ENCODE data around the gene SERPINB10.
"Not testable (repeated sequence)": the region's sequence is repeated elsewhere in the genome, so short reads cannot be mapped to it uniquely, and the experiment has no call there.

SERPINB10 gene

DNA sequence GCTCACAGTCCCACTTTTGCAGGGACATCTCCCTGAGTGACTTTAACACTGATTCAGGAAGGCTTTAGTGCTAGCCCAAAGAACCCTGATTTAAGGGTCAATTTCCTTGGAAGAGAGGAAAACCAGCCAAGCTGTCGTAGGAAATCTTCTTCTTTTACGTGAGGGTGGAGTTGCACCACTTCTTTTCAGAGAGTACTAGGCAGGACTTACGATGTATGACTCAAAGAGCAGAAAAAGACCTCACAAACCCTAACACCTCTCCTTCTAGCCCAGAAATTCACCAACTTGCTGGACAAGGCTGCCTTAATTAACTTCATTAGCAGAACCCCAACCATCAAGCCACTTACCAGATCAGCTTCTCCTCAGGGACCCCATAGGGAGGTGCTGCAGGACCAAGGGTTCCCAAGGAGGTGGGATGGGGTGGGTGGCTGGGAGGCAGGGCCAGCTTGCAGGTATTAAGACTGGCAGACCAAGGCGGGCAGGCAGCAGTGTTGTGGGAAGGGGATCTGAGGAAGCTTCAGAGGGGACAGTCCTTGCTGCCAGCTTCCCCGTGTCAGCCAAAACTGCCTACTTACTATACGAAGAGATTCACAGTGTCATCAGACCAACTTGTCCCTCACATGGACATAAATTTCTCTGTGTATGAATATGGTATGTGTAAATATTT, 13.5 kb upstream of the SERPINB10 start:
- no peak for DNase-seq

DNA sequence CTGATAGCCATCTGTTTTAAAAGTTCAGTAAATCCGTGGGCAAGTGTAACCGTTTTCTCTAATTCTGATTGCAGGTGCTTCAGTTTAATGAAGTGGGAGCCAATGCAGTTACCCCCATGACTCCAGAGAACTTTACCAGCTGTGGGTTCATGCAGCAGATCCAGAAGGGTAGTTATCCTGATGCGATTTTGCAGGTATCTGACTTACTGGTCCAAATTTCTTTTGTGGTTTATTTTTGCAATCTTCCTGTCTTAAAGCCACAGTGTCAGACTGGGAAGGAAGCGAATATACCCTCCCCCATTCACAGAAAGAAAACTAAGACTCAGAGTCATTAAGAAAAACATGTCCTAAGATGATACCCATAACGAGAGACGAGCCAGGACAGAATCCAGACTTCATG, 12.6 kb upstream of the SERPINB10 start:
- DNase-seq: no peak

GRCh38 chr18:63897072-63897471, 10.7 kb upstream of the SERPINB10 start:
- peak; percentile 7 for DNase-seq

- DNase-seq: no peak
Measured at GRCh38 chr18:63899206-63899605, 8.6 kb upstream of the SERPINB10 start.

- DNase-seq: no peak
Measured at GRCh38 chr18:63903851-63904570, 3.7 kb upstream of the SERPINB10 start.

DNA sequence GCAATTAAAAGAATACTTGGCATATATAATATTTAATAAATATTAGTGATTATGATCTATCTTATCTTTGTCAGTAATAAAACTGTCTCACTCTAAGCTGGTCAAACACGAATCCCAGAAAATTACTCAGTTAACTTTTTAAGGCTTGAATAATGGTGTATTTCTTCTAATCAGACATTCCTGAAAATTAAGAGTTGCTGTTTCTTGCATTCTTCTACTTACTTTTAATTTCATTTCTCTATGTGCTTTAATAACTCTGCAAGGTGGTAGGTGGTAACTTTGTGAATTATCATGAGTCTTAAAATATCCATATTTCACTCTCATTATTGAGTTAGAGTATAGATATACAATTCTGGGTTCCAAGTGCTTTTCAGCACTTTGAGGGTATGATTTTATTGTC, 3.1 kb upstream of the SERPINB10 start:
- no peak for DNase-seq

DNA sequence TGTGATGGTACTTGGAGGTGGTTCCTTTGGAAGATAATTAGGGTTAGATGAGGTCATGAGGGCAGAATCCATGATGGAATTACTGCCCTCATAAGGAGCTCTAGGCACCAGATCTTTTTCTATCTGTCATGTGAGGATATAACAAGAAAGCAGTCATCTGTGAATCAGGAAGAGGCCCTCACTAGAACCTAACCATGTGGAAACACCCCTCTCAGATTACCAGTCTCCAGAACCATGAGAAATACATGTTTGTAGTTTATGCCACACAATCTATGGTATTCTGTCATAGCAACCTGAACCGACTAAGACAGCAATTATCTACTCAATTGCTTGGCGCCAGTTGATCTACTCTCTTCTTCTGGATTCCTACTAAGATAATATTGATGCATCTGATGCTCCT, 2.4 kb upstream of the SERPINB10 start:
- DNase-seq: no peak

DNA sequence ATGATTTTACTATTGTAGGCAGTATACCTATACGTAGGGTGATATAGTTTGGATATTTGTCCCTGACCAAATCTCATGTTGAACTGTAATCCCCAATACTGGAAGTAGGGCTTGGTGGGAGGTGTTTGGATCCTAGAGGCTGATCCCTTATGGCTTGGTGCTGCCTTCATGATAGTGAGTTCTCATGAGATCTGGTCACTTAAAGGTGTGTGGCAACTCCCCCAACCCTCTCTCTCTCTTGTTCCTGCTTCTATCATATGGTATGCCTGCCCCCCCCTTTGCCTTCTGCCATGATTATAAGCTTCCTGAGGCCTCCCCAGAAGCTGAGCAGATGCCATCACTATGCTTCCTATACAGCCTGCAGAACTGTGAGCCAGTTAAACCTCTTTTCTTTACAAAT, 1.7 kb upstream of the SERPINB10 start:
- DNase-seq: no peak

DNA sequence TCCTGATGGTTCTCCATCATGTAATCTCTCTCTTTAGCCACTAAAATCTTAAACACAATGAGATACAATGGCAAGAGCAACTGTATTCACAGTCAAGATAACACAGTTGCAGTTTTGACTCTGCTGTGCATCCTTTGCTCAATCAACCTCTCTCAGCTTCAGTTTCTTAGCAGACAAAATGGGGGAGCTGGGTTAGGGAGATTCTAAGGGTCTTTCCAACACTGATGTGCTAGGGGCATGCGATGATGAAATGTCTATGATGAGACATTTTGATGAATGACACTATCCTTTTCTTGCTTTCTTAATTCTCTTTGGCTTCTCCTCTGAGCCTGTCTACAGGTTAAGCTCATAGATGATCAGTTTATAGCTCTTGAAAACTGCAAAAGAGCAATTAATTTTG, 1.1 kb downstream of the SERPINB10 start:
- no peak for DNase-seq

- no peak for DNase-seq
Measured at GRCh38 chr18:63909870-63910269, 2.1 kb downstream of the SERPINB10 start.

GRCh38 chr18:63917817-63918216, 10.1 kb downstream of the SERPINB10 start:
- no peak for DNase-seq

- DNase-seq: no peak
Measured at GRCh38 chr18:63922049-63922448, 14.3 kb downstream of the SERPINB10 start.

DNA sequence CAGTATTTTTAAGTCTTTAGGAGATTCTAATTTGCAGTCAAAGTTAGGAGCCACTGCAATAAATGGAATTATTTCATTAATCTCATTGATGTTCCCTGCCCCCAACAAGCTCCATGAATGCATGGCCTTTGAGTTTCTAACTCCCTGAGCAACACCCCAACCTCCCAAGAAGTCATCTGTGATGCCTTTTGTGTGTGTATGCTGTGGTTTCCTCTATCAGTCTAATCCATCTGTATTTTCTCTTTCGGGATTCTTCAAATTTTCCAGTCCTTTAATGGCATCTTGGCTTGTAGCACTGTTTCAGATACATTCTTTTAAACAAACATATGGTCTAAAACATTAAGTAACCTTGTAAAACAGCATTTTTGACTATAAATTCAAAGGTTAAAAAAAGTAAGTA, 16.8 kb downstream of the SERPINB10 start:
- no peak for DNase-seq

DNA sequence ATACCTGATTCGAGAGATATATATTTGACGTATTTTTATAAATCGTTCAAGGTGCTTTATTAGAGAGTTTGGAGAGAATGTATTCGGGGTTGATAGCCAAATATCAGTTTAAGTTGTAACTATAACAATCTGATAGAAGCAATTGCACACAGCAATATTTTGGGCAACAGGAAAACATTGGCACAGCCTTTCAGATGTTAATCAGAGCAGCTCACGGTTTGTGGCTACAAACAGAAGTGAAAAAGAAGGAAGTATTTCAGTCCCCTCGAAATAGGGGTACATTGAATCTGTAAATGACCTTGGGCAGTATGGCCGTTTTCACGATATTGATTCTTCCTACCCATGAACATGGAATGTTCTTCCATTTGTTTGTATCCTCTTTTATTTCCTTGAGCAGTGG, 20.6 kb downstream of the SERPINB10 start:
- no peak for DNase-seq

DNA sequence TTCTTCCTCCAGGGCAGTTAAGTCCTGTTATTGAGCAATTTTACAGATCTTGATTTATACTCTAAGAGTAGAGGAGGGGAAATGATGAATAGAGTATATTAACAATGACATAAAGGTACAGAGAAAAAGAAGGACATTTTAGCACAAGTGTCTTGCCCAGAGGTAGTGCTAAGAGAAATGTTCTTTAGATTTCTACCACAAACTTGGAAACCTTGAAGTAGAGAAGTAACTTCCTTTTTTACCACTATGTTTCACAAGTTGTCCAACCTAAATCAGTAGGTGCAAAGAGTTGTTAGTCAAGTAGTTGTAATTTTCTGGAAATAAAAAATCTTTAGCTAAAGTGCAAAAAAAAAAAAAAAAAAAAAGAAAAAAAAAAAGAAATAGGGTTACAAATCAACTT, 21.6 kb downstream of the SERPINB10 start:
- DNase-seq: not testable (repeated sequence)

GRCh38 chr18:63930773-63931354, 23.1 kb downstream of the SERPINB10 start:
- no peak for DNase-seq

DNA sequence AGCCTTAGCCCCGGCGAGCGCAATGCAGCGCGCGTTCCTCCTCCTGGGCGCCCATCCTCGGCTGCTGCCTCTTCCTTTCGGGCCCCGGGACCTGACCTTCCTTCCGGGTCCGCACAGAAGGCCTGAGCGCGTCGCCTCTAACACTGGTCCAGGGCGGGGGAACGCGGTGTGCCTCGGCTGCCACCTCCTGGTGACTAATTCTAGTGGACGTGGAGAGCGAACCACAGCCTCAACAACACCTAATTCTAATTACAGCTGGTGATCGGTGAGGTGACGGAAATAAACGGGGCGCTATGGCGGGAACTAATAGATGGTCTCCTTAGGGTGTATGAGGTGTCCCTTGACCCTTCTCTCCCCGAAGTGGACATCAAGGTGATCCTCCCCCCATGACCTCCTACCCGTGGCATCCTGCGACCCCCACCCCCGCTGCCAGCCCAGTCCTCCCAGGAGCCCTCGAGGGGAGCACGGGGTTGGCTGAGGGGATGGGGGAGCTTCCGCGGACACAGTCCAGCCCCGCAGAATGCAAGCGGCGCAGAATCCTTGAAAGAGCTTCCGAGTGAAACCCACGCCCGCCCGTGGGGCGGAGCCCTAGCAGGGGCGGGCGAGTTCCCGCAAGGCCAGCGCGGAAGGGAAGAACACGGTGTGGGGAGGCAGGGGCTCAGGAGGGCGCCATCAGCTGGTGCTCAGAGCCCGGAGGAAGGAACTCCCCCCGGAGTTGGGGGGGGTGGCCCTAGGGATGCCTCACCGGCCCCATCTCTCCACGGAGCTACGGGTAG, 28.6 kb downstream of the SERPINB10 start:
- DNase-seq: peak; percentile 54

DNA sequence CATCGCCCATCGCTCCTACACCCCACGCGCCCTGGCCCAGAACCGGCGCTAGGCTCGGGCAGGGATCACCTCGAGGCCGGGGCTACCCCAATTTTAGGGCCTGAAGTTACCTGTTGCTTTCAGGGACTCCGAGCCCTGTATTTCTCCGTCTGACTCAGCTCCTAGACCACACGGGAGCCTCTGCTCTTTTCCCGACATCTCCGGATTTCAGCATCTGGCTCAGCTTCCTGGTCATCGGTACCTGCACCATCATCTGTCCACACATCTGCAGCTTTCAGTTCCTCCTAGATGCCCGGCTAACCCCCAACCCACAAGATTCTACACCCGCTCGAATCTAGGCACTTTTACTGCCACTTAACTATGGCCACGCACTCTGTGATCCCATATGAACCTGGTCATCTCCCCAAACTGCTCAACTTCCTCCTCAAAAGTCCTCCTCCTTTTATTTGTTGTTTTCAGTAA, 29.2 kb downstream of the SERPINB10 start:
- no peak for DNase-seq

DNA sequence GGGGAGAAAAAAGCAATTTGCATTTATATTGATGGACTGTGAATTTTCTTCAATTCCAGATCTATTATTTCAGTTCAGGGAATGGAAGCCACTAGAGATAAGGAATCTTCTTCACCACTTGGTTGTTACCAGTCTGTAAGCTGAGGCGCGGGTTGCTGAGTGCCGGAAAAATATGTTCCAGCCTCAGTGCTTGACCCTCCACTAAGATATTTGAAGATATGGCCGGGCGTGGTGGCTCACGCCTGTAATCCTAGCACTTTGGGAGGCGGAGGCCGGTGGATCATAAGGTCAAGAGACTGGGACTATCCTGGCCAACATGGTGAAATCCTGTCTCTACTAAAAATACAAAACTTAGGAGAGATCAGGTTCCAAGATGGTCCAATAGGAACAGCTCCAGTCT, 32.2 kb downstream of the SERPINB10 start:
- DNase-seq: no peak

GRCh38 chr18:63940543-63941050, 32.8 kb downstream of the SERPINB10 start:
- not testable (repeated sequence) for DNase-seq

DNA sequence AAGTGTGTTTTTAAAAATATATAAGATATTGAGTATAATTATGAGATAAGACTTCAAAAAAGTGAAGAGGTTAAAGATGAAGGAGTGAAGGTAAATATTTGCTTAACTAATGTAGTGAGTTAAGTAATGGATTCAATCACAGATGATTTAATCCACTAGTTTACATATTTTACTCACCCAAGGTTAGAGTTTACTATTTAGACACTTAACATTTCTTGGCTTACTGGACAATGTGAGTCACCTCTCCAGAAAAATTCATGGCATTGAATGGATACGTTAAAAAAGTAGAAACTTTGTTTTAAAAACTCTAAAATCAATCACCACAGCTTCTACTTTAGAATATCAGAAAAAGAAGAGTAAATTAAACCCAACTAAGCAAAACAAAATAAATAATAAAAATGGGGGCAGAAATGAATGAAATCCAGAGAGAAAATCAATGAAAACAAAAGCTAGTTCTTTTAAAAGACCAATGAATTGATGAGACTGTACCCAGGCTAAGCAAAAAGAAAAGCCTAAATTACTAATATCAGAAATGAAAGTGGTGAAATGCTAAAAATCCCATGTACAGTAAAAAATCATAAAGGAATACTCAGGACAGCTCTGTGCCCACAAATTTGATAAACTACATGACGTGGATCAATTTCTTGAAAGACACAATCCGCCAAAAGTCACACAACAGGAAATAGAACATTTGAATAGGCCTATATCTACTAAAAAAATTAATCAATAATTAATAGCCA, 39.5 kb downstream of the SERPINB10 start:
- DNase-seq: no peak

GRCh38 chr18:63949068-63949737, 41.4 kb downstream of the SERPINB10 start, which contains the start of gene HMSD:
TSS of gene HMSD (plus strand) at chr18:63949301. CDS start at chr18:63953456, 4,155 bp downstream.
- no peak for DNase-seq

Data from NCI-H226 (cell line).